Brain microvascular endothelial cell (primary cell): ENCODE results near the gene LPAR2.

Source experiments
- DNase-seq: peaks from one replicate; pipeline ENCODE4 v3.0.0-alpha.2; 2020
- H3K27ac ChIP-seq: fragments of 250-450 bp; sonication (Bioruptor Pico); 2 replicates; pipeline ENCODE4 v1.5.1; 2020; ENCODE audit warnings: mild to moderate bottlenecking, moderate library complexity
- H3K27me3 ChIP-seq: fragments of 250-450 bp; sonication (Bioruptor Pico); replicated peaks from 2 replicates; pipeline ENCODE4 v1.5.1; 2020; ENCODE audit warnings: mild to moderate bottlenecking
- H3K36me3 ChIP-seq: fragments of 250-450 bp; sonication (Bioruptor Pico); replicated peaks from 2 replicates; pipeline ENCODE4 v1.5.1; 2020; ENCODE audit warnings: mild to moderate bottlenecking
- H3K4me3 ChIP-seq: 2 replicates; pipeline ENCODE4 v1.5.1; 2011; ENCODE audit warnings: low read depth, mild to moderate bottlenecking, control low read depth, low read length, moderate library complexity
- CTCF ChIP-seq: IDR thresholded peaks from 2 replicates; pipeline ENCODE4 v1.5.1; 2011; ENCODE audit warnings: low read depth, mild to moderate bottlenecking, moderate library complexity, low read length, control low read depth, inconsistent platforms; ENCODE audit errors: missing control alignments
- in situ Hi-C: cut with HindIII; loops from 2 replicates; pipeline ENCODE4 v1.10.0; 2017; ENCODE audit warnings: low sequenced_read_pairs, low pct_ligation_motif_present

Gene LPAR2

GRCh38 chr19:19655641-19656343 lies 27.8 kb upstream of the LPAR2 start:
- Histone ChIP-seq H3K4me3 (no peak overlapping the region), H3K27ac (no peak overlapping the region), H3K36me3 (peaks cover 85% of the 10 kb centered on the region), H3K27me3 (no peaks in the 10 kb centered on the region)
- TF ChIP-seq CTCF = no peak
- DNase-seq = no peak
- in situ Hi-C loops = no loop called here

GRCh38 chr19:19655051-19655594 lies 27.1 kb upstream of the LPAR2 start:
- Histone ChIP-seq H3K4me3 (no peak overlapping the region), H3K27me3 (no peaks in the 10 kb centered on the region), H3K27ac (no peak overlapping the region), H3K36me3 (peaks cover 89% of the 10 kb centered on the region)
- in situ Hi-C loops = no loop called here
- no peak for DNase-seq
- no peak for TF ChIP-seq CTCF

- peaks cover 88% of the 10 kb centered on the region for H3K36me3 ChIP-seq
- no peak overlapping the region for H3K4me3 ChIP-seq
- H3K27me3 ChIP-seq = no peaks in the 10 kb centered on the region
- no peak for TF ChIP-seq CTCF
- no peak for DNase-seq
- no peak overlapping the region for H3K27ac ChIP-seq
- in situ Hi-C loops = no loop called here
Observed at GRCh38 chr19:19654441-19654840, 26.4 kb upstream of the LPAR2 start.

- no peak for TF ChIP-seq CTCF
- no peak for DNase-seq
- no peak overlapping the region for H3K27ac ChIP-seq
- no peak overlapping the region for H3K4me3 ChIP-seq
- H3K36me3 ChIP-seq = peaks cover 86% of the 10 kb centered on the region
- in situ Hi-C loops = no loop called here
- no peaks in the 10 kb centered on the region for H3K27me3 ChIP-seq
Observed at GRCh38 chr19:19653597-19654147, 25.7 kb upstream of the LPAR2 start.

- DNase-seq = no peak
- Histone ChIP-seq H3K27me3 (no peaks in the 10 kb centered on the region), H3K36me3 (peaks cover 84% of the 10 kb centered on the region), H3K27ac (no peak overlapping the region), H3K4me3 (no peak overlapping the region)
- in situ Hi-C loops = no loop called here
- no peak for TF ChIP-seq CTCF
Observed at GRCh38 chr19:19652482-19653295, 24.7 kb upstream of the LPAR2 start.
